BE2C (cell line): ENCODE measurements around the gene ATP1A4.

Source experiments
- DNase-seq: peaks from one replicate; pipeline ENCODE4 v3.0.0-alpha.2; 2020
- H3K27me3 ChIP-seq: fragments of 250-450 bp; sonication (Bioruptor Pico); 2 replicates; pipeline ENCODE4 v1.5.1; 2020; ENCODE audit warnings: mild to moderate bottlenecking
- H3K36me3 ChIP-seq: fragments of 250-450 bp; sonication (Bioruptor Pico); 2 replicates; pipeline ENCODE4 v1.5.1; 2020; ENCODE audit warnings: mild to moderate bottlenecking
- H3K4me1 ChIP-seq: fragments of 250-450 bp; sonication (Bioruptor Pico); 2 replicates; pipeline ENCODE4 v1.5.1; 2020
- H3K4me3 ChIP-seq: 2 replicates; pipeline ENCODE4 v1.5.1; 2011; ENCODE audit warnings: low read depth, low read length
- H3K9me3 ChIP-seq: fragments of 250-450 bp; sonication (Bioruptor Pico); 2 replicates; pipeline ENCODE4 v1.5.1; 2020
- CTCF ChIP-seq: IDR thresholded peaks from 2 replicates; pipeline ENCODE4 v1.5.1; 2012; ENCODE audit warnings: mild to moderate bottlenecking, low read depth, low read length

ATP1A4 gene

GRCh38 chr1:160227034-160227433 is 75.6 kb downstream of the ATP1A4 start:
- no peak for DNase-seq
- Histone ChIP-seq H3K4me1 (no peaks in the 10 kb centered on the region), H3K36me3 (peaks cover 82% of the 10 kb centered on the region), H3K9me3 (no peaks in the 10 kb centered on the region), H3K27me3 (no peaks in the 10 kb centered on the region), H3K4me3 (no peak overlapping the region)
- no peak for TF ChIP-seq CTCF

DNA sequence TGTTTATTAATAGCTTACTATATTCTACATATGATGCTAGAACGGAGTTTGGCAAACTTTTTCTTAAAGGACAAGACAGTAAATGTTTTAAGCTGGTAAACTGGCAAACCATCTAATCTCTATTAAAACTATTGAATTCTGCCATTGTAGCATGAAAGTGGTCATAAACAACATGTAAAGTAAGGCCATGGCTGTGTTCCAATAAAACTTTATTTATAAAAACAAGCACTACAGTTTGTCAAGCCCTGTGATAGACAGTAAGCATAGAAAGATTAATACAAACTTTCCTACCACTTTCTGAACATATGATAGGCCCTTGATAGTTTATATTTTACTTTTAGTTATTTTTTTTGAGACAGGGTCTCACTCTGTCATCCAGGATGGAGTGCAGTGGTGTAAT is 76.2 kb downstream of the ATP1A4 start:
- Histone ChIP-seq H3K4me1 (no peaks in the 10 kb centered on the region), H3K4me3 (no peak overlapping the region), H3K9me3 (no peaks in the 10 kb centered on the region), H3K36me3 (peaks cover 77% of the 10 kb centered on the region), H3K27me3 (no peaks in the 10 kb centered on the region)
- no peak for DNase-seq
- no peak for TF ChIP-seq CTCF

DNA sequence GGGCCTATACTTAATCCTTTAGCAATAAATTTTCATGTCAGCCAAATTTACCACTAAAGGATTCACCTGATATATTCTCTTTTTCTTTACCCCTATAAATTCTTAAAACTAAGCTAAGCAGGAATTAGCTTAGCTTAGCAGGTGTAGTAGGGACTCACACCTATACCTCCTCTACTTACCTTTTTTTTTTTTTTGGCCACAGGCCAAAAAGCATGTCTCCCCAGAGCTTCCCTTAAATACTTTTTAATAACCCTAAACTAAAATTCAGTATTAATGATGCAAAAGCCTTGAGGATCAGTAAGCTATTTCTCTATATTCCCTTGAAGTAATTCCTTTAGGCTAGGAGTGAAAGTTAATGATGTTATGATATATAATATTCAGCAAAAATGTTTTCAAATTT is 77.0 kb downstream of the ATP1A4 start:
- no peaks in the 10 kb centered on the region for H3K4me1 ChIP-seq
- H3K27me3 ChIP-seq = no peaks in the 10 kb centered on the region
- no peaks in the 10 kb centered on the region for H3K9me3 ChIP-seq
- H3K4me3 ChIP-seq = no peak overlapping the region
- no peak for DNase-seq
- peaks cover 73% of the 10 kb centered on the region for H3K36me3 ChIP-seq
- TF ChIP-seq CTCF = no peak

GRCh38 chr1:160232911-160233310 is 81.5 kb downstream of the ATP1A4 start:
- Histone ChIP-seq H3K36me3 (peaks cover 69% of the 10 kb centered on the region), H3K4me3 (no peak overlapping the region), H3K9me3 (no peaks in the 10 kb centered on the region), H3K4me1 (no peaks in the 10 kb centered on the region), H3K27me3 (no peaks in the 10 kb centered on the region)
- DNase-seq = no peak
- no peak for TF ChIP-seq CTCF
